HG02759 (cell line): ENCODE results near the gene NYAP1.
A peak's percentile ranks its signal among the peaks of the same experiment; 100 is the strongest.
"Not testable (repeated sequence)": the region's sequence is repeated elsewhere in the genome, so short reads cannot be mapped to it uniquely, and the experiment has no call there.

Experiments
- ATAC-seq: cut with Tn5 transposase; IDR thresholded peaks from one replicate; pipeline ENCODE4 v1.9.1; 2021; ENCODE audit warnings: mild to moderate bottlenecking, moderate library complexity; ENCODE audit not compliant: unreplicated experiment

NYAP1 gene

GRCh38 chr7:100481466-100481865, 2.3 kb upstream of the NYAP1 start:
- no peak for ATAC-seq

DNA sequence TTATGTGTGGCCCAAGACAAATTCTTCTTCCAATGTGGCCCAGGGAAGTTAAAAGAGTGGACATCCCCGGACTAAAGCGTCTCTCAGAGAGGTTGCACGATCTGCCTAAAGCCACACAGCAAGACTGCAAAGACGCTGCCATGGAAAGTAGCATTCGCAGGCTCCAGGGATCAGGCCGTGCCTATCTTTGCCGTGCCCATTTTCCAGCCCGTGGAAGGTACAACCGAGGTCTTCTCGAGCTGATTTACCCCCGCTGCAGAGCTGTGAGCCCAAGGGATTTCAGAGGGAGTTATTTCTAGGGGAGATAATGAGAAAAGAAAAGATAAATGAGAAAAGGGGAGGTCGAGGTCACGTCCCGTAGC, 1.0 kb upstream of the NYAP1 start:
- no peak for ATAC-seq

DNA sequence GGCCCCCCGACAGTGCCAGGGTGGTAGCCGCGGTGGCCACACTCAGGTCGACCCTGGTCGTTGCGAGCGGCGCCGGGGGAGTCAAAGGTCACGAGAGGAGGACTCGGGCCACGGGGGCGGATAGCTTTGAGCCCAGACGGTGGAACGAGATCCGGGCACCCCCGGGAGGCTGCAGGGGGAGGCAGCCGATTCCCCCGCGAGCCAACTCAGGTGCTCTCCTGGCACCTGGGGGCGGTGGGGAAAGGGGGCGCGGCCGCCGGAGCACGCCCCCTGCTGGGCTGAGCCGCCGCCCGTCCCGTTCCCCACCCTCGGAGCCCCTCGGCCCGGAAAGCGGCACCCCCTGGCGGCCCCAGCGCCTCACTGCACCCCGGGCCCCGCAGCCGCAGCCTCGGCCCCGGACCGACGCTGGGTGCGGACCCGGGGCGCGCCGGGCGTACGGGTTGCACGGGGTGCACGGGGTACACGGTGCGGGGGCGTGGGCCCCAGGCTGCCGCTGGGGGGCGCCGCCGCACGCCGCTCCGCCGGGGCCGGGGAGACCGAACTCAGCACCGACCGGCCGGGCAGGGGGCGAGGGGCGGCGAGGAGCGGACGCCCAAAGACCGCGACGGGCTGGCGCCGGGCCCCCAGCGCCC, 521 bp upstream of the NYAP1 start:
- peak; percentile 56 for ATAC-seq

DNA sequence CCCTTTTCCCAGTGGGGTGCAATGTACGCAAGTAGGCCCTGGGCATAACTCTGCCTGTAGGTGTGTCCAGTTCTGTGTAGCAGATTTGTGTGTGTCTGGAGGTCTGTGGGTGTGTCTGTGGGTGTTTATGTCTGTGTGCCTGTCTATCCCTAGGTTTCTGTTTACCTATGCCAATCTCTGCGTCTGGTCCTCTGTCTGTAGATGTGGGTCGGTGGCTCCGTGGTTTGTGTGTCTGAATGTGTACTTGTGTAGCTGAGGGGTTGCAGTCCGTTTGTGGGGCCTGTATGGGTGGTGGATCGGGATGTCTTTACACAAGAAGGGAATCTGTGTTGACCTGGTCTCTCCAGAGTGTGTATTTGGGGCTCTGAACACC, 932 bp downstream of the NYAP1 start:
- no peak for ATAC-seq

DNA sequence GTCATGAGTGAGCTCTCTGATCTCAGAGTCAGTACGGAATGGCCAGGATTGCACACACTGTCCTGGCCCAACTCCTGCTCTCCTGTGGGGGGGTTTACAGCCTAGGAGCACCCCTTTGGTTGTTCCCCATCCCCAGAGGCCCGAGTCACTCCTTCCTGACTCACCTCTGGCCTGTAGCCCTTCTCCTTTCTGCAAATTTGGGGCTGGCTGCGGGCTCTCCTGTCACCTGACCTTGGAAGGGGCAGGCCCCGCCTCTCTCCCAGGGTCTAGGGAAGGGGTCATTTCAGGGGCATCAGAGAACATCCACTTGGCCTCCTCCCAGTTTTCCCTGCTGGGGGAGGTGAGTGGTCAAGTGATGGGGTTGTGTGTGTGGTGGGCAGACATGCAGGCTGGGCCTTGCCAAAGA, 1.7 kb downstream of the NYAP1 start:
- ATAC-seq = no peak

DNA sequence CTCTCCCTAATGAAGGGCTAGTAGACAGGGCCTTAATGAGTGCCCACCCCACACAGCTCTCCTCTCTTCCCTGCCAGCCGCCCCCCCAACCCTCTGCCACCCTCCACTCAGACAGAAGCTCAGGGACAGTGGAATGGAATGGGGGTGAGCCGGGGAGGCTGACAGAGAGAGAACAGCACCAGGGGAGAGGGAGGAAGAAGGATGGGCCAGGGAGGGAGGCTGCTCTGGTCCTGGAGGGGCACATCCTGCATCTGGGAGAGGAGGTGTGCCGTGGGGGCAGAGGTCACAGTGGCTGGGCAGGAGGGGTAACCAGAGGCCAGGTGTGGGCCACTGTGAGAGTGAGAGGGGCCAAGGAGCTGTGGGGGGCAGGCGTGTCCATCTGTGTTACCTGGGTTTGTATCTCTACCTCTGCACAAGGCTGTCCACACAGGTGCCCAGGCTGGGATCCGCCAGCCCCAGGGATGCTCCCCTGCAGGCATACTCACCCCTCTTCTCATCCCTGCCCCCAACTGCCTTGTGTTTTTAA, 2.4 kb downstream of the NYAP1 start:
- no peak for ATAC-seq

GRCh38 chr7:100486753-100487446, 3.2 kb downstream of the NYAP1 start:
- ATAC-seq = no peak

- no peak for ATAC-seq
These were observed 4.8 kb downstream of the NYAP1 start for GRCh38 chr7:100488333-100489095.

- no peak for ATAC-seq
These were observed 5.4 kb downstream of the NYAP1 start for GRCh38 chr7:100489121-100489520.

- ATAC-seq = no peak
These were observed 6.1 kb downstream of the NYAP1 start for GRCh38 chr7:100489824-100490223.

GRCh38 chr7:100490483-100491191, 6.9 kb downstream of the NYAP1 start:
- no peak for ATAC-seq

- ATAC-seq = no peak
These were observed 7.5 kb downstream of the NYAP1 start for GRCh38 chr7:100491192-100491578.

GRCh38 chr7:100492738-100493475, 9.2 kb downstream of the NYAP1 start:
- ATAC-seq = no peak

DNA sequence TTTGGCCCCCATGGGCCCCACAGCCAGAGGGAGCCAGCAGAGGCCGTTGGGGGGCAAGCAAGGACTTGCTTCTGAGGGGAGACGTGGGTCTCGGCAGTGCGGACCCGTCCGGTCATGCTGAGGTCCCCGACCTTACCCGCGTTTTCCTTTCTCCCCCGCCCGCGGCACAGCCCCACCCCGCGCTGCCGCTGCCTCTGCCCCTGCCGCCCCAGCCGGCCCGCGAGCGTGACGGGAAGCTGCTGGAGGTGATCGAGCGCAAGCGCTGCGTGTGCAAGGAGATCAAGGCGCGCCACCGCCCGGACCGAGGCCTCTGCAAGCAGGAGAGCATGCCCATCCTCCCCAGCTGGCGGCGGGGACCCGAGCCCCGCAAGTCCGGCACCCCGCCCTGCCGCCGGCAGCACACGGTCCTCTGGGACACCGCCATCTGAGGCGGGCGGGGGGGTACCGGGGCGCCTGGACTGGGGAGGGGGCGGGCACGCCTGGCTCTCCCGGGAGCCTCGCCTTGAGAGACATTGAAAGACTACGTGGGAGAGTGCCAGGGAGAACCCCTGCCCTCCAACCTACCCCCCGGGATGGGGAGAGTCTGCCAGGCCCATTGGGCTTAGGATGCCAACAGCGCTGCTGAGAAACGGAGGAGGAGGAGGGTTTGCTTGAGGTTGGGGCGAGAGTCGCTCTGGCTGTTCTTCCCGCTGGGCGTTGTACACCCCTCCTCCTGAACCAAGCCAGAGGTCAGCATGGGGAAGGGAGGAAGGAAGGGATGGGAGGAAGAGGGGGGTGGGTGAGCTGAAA, 9.9 kb downstream of the NYAP1 start:
- no peak for ATAC-seq

- no peak for ATAC-seq
These were observed 12.8 kb downstream of the NYAP1 start for GRCh38 chr7:100496509-100496908.

DNA sequence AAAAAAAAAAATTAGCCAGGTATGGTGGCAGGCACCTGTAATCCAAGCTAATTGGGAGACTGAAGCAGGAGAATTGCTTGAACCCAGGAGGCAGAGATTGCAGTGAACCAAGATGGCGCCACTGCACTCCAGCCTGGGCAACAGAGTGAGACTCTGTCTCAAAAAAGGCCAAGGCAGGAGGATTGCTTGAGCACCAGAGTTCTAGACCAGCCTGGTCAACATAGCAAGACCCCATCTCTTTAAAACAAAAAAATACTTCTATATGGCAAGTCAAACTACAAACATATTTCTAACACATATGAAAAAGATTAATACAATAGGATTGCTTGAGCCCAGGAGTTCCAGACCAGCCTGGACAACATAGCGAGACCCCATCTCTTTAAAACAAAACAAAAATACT, 17.0 kb downstream of the NYAP1 start:
- not testable (repeated sequence) for ATAC-seq

DNA sequence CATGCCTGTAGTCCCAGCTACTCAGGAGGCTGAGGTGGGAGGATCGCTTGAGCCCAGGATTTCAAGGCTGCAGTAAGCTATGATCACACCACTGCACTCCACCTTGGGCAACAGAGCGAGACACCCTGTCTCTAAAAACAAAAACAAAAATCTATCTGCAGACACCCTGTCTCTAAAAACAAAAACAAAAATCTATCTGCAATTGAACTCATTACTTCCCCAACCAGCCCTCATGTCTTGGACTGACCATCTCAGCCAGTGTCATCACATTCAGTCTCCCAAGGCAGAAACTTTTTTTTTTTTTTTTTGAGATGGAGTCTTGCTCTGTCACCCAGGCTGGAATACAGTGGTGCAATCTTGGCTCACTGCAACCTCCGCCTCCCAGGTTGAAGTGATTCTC, 20.3 kb downstream of the NYAP1 start:
- ATAC-seq = not testable (repeated sequence)

DNA sequence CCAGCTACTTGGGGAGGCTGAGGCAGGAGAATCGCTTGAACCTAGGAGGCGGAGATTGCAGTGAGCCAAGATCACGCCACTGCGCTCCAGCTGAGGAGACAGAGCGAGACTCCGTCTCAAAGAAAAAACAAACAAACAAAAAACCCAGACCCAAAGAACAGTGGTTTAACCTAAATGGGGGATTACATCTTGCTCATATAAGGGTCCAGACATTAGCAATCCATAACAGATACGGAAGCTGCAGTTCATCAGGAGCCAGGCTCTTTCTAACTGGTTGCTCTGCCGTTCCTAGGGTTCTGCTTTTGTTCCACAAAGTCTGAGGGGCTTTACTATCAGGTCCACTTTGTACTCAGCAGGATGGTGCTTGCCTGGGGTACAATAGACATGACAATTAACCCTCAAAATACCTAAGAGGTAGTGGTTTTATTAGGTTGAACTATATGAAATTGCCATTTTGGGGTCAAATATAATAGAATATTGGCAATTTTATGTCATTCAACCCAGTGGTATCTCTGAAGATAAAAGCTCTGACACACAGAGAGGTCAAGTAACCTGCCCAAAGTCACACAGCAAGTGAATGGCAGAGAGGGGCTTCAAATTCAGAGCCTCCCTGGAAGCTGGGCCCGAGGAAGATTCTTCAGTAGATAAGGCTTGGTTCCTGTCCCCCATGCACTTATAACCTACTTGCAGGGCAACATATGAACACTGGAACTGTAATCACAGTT, 21.3 kb downstream of the NYAP1 start:
- no peak for ATAC-seq

- ATAC-seq = no peak
These were observed 22.7 kb downstream of the NYAP1 start for GRCh38 chr7:100506356-100506923.
